Measurements from ENCODE around the gene ROBO4. TPM values are rescaled to one million over a fixed set of nuclear protein-coding genes. Genes with fewer than 3 reads are reported as not detected.
A peak's percentile ranks its signal among the peaks of the same experiment; 100 is the strongest.

ROBO4 gene
- total RNA-seq, 1 donor from 2014 or later = 6.3 TPM

DNA sequence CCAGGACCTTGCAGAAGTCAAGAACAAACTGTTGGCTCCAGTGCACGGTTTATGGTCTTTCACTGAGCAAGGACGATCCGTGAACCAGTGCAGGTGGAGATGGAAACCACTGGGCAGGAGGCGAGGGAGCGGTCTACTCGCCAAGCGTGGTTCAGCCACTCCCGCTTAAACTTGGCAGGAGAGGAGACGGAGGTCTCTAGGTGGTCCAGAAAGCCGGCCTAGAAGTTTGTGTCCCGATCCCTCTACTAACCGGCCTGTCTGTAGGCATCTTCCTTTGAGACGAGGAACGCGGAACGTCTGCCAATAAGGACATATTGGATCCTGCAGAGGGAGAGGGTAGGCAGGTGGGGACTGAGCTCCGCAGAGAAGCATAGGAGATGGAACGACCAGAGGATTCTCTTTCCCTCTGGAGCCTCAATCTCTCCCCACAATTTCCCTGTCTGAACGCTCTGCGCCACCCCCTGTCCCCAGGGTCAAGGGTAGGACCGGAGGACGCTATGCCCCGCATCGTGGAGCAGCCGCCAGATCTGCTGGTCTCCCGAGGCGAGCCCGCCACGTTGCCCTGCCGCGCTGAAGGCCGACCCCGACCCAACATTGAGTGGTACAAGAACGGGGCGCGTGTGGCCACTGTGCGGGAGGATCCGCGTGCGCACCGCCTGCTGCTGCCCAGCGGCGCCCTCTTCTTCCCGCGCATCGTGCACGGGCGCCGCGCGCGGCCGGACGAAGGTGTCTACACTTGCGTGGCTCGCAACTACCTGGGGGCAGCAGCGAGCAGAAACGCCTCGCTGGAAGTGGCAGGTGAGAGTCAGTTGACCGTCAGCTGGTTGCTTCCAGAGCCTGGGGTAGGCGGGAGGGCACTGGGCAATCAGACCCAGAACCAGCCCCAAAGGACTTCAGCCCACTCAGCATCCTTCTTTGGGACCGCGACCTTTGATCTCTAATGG is 29.1 kb downstream of the ROBO4 start:
- no peak overlapping the region for H3K4me3 ChIP-seq (ENCODE audit: low read depth, low read length)
- no peak for DNase-seq (ENCODE audit: low read depth)
- no peak for TF ChIP-seq CTCF (IDR thresholded peaks at IDR 0.05; ENCODE audit: insufficient read depth, low read length, poor library complexity, severe bottlenecking)
- H3K36me3 ChIP-seq (ENCODE audit: control insufficient read depth, insufficient read depth, low read length) = no peaks in the 10 kb centered on the region
- H3K27me3 ChIP-seq (ENCODE audit: control insufficient read depth, insufficient read depth, low read length) = peaks cover 90% of the 10 kb centered on the region

DNA sequence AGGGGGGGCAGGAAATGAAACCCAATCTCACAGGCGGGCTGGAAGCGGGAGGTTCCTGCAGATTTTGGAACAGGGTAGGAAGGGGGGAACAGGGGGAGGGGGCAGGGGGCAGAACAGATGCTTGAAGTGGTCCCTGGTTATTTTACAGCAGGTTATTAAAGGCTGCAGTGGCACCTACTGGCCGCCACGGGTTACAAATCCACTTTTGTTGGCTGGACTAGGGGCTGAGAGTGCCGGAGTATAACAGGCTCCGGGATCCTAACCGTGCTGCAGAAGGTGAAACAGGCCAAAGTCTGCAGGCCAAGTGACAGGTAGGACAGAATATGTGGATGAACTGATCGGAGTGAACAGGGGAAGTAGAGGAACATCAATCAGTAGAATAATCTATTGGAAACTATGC is 30.0 kb downstream of the ROBO4 start:
- no peak for DNase-seq (ENCODE audit: low read depth)
- no peak overlapping the region for H3K4me3 ChIP-seq (ENCODE audit: low read depth, low read length)
- TF ChIP-seq CTCF (IDR thresholded peaks at IDR 0.05; ENCODE audit: insufficient read depth, low read length, poor library complexity, severe bottlenecking) = peak; percentile 61
- H3K36me3 ChIP-seq (ENCODE audit: control insufficient read depth, insufficient read depth, low read length) = no peaks in the 10 kb centered on the region
- H3K27me3 ChIP-seq (ENCODE audit: control insufficient read depth, insufficient read depth, low read length) = peaks cover 92% of the 10 kb centered on the region

- no peak overlapping the region for H3K4me3 ChIP-seq (ENCODE audit: low read depth, low read length)
- DNase-seq (ENCODE audit: low read depth) = no peak
Measured at GRCh38 chr11:124865902-124866851, 31.5 kb downstream of the ROBO4 start.

DNA sequence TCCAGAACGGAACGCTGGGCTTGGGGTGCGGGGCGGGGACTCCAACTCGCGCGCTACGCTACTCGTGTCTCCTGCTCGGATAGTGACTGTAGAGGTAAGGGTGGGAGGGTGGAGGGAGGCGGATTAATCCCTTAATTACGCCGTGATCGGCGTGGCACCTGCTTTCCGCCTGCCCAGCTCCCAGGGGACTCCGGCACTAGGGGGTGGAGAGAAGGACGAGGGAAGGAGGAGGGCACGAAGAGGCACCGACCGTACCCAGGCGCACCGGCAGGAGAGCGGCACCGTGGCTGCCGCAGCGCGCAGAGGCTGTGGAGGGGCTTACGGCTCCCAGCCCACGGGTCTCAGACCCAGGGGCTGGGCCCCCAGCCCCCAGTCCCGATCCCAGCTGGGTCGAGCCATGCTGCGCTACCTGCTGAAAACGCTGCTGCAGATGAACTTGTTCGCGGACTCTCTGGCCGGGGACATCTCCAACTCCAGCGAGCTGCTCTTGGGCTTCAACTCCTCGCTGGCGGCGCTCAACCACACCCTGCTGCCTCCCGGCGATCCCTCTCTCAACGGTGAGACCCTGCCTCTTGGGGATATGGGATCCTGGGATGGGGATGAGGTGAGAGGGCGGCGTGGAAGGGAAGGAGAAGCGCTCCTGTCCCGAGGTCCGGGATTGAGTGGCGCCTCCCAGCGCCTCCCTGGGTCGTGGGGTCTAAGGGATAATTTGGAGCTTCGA is 32.3 kb downstream of the ROBO4 start, which contains the start of gene ROBO3:
TSS of gene ROBO3 (plus strand) at position 252 of the 721 bp plus-strand sequence. CDS start at position 398, 146 bp downstream.
- Histone ChIP-seq H3K4me3 (ENCODE audit: low read depth, low read length) (no peak within 1 kb of the TSS), H3K36me3 (ENCODE audit: control insufficient read depth, insufficient read depth, low read length) (no peaks in the 10 kb centered on the region)
- no peak for DNase-seq (ENCODE audit: low read depth)

More at GRCh38 chr11:124865902-124866851, 31.5 kb downstream of the ROBO4 start:
- peaks cover 97% of the 10 kb centered on the region for H3K27me3 ChIP-seq (ENCODE audit: control insufficient read depth, insufficient read depth, low read length)
- H3K36me3 ChIP-seq (ENCODE audit: control insufficient read depth, insufficient read depth, low read length) = no peaks in the 10 kb centered on the region
- peak; percentile 58 for TF ChIP-seq CTCF (IDR thresholded peaks at IDR 0.05; ENCODE audit: insufficient read depth, low read length, poor library complexity, severe bottlenecking)

More for the DNA sequence above, 32.3 kb downstream of the ROBO4 start, which contains the start of gene ROBO3:
- H3K27me3 ChIP-seq (ENCODE audit: control insufficient read depth, insufficient read depth, low read length) = peaks cover 97% of the 10 kb centered on the region
- TF ChIP-seq CTCF (IDR thresholded peaks at IDR 0.05; ENCODE audit: insufficient read depth, low read length, poor library complexity, severe bottlenecking) = no peak
